ENCODE results near the gene PXN. TPM values are rescaled to one million over a fixed set of nuclear protein-coding genes. Genes with fewer than 3 reads are reported as not detected.
A peak's percentile ranks its signal among the peaks of the same experiment; 100 is the strongest.

The PXN gene
- total RNA-seq, 4 donors from 2014 or later = 36.3 to 54.0 (median 49.8) TPM

DNA sequence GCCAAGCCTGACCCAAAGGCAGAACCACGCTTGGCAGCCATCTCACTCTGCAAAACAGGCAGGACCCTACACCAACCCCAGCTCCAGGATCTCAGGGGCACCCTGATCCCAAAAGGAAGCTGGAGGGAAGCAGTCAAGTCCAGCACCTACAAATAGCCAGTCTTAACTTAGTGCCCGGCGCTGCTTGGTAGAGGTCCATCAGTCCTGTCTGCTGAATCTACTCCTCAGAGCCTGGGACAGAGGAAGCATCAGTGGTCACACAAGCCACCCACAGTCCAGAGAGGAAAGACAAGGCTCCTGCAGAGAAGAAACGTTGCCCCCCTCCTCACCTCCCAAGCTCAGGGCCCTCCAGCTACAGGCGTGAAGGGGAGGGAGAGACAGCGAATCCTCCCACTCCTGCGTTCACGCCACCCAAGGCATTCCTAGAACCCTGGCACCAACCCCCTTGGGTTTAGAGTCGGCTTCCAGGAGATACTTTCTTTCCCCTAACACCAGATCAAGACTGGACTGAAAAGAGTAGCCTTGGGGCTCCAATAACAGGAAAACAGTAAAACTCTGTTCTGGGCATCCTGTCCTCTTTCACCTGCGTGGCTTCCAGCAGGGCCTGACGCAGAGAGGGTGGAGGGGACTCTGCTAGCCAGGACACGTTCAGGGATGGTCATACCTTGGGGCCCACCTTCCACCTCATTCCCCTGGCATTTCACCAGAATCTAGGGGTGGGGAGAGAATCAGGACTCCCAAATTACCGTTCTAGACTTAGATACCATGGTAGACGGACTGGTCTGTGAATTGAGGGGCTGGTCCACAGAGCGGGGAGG lies 1.2 kb downstream of the PXN start:
- peak overlapping the region; percentile 73 for H3K4me3 ChIP-seq (ENCODE audit: low read depth, poor library complexity, severe bottlenecking)
- no peak for TF ChIP-seq POLR2A (IDR thresholded peaks at IDR 0.05)
- TF ChIP-seq, protein P1, sequence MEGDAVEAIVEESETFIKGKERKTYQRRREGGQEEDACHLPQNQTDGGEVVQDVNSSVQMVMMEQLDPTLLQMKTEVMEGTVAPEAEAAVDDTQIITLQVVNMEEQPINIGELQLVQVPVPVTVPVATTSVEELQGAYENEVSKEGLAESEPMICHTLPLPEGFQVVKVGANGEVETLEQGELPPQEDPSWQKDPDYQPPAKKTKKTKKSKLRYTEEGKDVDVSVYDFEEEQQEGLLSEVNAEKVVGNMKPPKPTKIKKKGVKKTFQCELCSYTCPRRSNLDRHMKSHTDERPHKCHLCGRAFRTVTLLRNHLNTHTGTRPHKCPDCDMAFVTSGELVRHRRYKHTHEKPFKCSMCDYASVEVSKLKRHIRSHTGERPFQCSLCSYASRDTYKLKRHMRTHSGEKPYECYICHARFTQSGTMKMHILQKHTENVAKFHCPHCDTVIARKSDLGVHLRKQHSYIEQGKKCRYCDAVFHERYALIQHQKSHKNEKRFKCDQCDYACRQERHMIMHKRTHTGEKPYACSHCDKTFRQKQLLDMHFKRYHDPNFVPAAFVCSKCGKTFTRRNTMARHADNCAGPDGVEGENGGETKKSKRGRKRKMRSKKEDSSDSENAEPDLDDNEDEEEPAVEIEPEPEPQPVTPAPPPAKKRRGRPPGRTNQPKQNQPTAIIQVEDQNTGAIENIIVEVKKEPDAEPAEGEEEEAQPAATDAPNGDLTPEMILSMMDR (IDR thresholded peaks at IDR 0.05) = no peak
- intact Hi-C loops (cut with DNase I; ENCODE audit: low total_unique reads) = loop anchor here (2.0 kb wide), 1 partner anchor 35 kb away; no protein-coding TSS in a partner anchor
- no peak for DNase-seq (ENCODE audit: low spot score in 2 of 2)
- 19 to 22% methylated on average over 15 of the region's 15 CpGs for whole genome bisulfite sequencing, 2 donors

DNA sequence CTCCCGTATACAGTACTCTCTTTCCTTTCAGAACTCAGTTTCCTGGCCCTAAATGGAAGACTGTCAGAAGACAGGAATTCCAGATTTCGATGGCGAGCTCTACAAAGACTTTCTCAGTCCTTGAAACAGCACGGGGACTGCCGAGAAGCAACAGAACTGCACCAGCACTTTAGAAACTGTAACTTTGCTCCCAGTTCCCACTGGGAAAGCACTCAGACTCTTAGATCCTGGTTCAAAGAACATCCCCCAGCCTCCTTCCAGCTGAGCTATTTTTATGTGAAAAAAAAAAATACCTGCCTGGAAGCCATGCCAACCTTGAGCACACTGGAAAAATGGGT lies 1.8 kb downstream of the PXN start:
- peak overlapping the region; percentile 73 for H3K4me3 ChIP-seq (ENCODE audit: low read depth, poor library complexity, severe bottlenecking)
- TF ChIP-seq POLR2A (IDR thresholded peaks at IDR 0.05) = no peak
- TF ChIP-seq, protein P1 (IDR thresholded peaks at IDR 0.05) = no peak
- 6 to 19% methylated on average over 5 of the region's 5 CpGs for WGBS, 2 donors
- intact Hi-C loops (cut with DNase I; ENCODE audit: low total_unique reads) = loop anchor here (2.0 kb wide), 1 partner anchor 35 kb away; no protein-coding TSS in a partner anchor
- DNase-seq (ENCODE audit: low spot score in 2 of 2) = no peak

DNA sequence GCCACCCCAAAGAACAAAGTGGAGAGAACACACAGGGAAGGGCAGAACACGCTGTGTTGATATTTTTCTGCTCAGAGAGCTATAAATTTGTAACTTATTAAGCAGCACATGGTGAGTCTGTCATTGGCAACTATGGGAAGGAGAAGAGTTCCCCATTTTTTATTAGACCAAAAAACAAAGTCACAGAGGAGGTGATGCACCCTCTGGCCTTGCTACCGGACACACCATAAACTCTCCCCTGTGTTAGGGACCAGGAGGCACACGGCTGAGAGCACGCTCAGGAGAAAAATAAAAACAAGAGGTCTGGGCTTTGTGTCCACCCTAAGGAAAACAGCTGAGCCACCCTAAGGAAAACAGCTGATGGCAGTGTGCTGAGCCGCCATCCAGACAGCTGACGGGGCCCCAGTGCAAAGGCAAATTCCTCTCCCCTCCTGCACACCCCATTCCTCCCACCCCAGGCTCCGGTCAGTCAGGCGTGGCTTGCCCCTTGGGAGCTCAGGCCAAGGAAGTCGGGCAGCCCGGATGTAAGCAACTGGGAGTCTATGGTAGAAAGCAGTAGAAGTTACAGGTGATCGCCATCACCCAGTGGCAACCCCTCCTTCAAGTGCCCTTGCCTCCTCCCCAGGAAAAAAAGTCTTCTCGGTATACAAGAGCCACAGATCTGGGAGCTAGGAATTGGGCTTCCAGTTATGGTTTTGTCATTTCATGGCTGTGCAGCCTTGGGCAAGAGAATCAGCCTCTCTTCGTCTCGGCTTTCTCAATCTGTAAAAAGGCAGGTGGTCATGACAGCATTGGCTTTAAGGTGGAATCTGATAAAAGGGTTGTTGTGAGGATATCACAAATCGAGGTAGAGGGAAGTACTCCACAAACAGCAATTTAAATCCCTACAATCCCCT lies 2.4 kb downstream of the PXN start:
- 37 to 38% methylated on average over 14 to 15 of the region's 15 CpGs for WGBS, 2 donors
- TF ChIP-seq, protein P1 (IDR thresholded peaks at IDR 0.05) = no peak
- no peak for TF ChIP-seq POLR2A (IDR thresholded peaks at IDR 0.05)
- intact Hi-C loops (cut with DNase I; ENCODE audit: low total_unique reads) = no loop called here
- DNase-seq (ENCODE audit: low spot score in 2 of 2) = no peak
- no peak overlapping the region for H3K4me3 ChIP-seq (ENCODE audit: low read depth, poor library complexity, severe bottlenecking)

DNA sequence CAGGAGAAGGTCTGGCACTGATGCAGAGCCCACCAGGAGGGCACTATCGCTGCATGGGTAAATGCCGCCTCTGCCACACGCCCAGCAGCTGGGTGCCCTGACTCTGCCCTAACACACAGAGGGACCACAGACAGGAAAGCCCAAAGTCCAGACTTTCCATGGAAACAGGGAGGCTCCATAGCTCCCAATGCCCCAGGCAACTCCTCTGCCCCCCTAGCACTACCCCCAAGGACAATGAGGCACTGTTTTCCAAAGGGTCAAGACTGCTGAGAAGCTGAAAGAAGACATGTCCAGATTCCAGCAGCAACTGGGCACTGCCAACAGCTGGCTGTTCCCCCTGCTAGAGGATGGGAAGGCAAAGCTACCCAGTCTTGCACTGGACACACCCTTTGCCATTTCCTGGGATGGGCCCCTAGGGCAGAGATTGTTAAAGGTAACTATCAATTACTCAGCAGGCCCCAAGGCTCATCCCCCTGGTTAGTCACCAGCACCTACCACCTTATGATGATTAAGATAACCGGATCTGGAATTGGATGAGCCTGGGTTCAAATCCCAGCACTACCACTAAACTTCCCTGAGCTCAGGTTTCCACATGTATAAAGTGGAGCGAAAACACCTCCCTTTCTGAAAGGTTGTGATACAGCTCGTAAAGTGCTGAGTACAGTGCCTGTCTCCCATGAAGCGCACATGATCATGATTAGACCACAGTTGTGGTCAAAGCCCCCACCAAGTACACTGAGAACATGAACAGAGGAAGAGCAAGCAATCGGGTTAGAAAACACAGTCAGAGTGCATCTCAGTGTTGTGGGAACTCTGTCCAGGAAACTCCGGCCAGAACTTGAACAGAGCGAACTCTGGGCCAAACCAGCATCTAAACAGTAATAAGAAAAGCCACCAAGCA lies 3.3 kb downstream of the PXN start:
- H3K4me3 ChIP-seq (ENCODE audit: low read depth, poor library complexity, severe bottlenecking) = no peak overlapping the region
- intact Hi-C loops (cut with DNase I; ENCODE audit: low total_unique reads) = no loop called here
- peak in 1 of 2 donors; percentile 71 for DNase-seq (ENCODE audit: low spot score in 2 of 2)
- TF ChIP-seq POLR2A (IDR thresholded peaks at IDR 0.05) = no peak
- TF ChIP-seq, protein P1 (IDR thresholded peaks at IDR 0.05) = no peak
- 55 to 63% methylated on average over 10 of the region's 10 CpGs for WGBS, 2 donors

DNA sequence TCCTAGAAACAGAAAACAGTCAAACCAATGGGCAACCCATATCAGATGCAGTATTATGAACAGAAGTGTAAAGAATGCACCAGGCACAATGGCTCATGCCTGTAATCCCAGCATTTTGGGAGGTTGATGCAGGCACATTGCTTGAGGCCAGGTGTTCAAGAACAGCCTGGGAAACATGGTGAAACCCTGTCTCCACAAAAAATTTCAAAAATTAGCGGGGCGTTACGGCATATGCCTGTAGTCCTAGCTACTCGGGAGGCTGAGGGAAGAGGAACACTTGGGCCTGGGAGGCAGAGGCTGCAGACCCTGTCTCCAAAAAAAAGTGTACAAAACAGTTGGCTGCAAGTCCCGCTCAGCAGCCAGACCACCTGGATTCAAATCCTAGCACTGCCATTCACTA lies 4.9 kb downstream of the PXN start:
- no peak for DNase-seq (ENCODE audit: low spot score in 2 of 2)
- H3K4me3 ChIP-seq (ENCODE audit: low read depth, poor library complexity, severe bottlenecking) = no peak overlapping the region
- 90 to 92% methylated on average over 5 of the region's 5 CpGs for WGBS, 2 donors
- TF ChIP-seq, protein P1 (IDR thresholded peaks at IDR 0.05) = no peak
- no peak for TF ChIP-seq POLR2A (IDR thresholded peaks at IDR 0.05)
- intact Hi-C loops (cut with DNase I; ENCODE audit: low total_unique reads) = no loop called here
